PC-3 (cell line): ENCODE results near the gene HTRA2. TPM values are rescaled to one million over a fixed set of nuclear protein-coding genes. Genes with fewer than 3 reads are reported as not detected.

Experiments
- ATAC-seq: fragments of 200-7000 bp; cut with Tn5 transposase; 2 replicates; pipeline ENCODE4 v1.9.1; 2020; ENCODE audit warnings: mild to moderate bottlenecking, moderate library complexity
- BruUV-seq: library from RNA; stranded (reverse); fragments of 400-500 nt; replicated peaks from 2 replicates; lab custom pipeline; 2021; lab: Mats Ljungman, UMichigan
- CTCF ChIA-PET: fragments of 300-600 bp; sonication (Branson Sonifier 250); formaldehyde crosslinking; loops from one replicate; lab custom pipeline; 2022; ENCODE audit warnings: antibody characterized with exemption; lab: Charles Lee
- POLR2A ChIA-PET: fragments of 300-600 bp; sonication (Branson Sonifier 250); formaldehyde crosslinking; loops from one replicate; lab custom pipeline; 2022; ENCODE audit warnings: antibody characterized with exemption; ENCODE audit not compliant: unreplicated experiment; lab: Charles Lee
- DNase-seq: peaks from one replicate; pipeline ENCODE4 v3.0.0-alpha.2; 2015
- H2AFZ ChIP-seq: fragments of 300-600 bp; sonication (generic); 2 replicates; pipeline ENCODE4 v1.6.0; 2016; ENCODE audit warnings: antibody characterized with exemption, low read length
- H3F3A ChIP-seq: fragments of 300-600 bp; sonication (generic); one replicate; pipeline ENCODE4 v1.6.0; 2017; ENCODE audit warnings: antibody characterized with exemption, low read length, control low read depth, mild to moderate bottlenecking; ENCODE audit not compliant: unreplicated experiment
- H3K27ac ChIP-seq: fragments of 300-600 bp; sonication (generic); 2 replicates; pipeline ENCODE4 v1.5.1; 2016; ENCODE audit warnings: mild to moderate bottlenecking, low read length
- H3K27me3 ChIP-seq: fragments of 300-600 bp; sonication (generic); 2 replicates; pipeline ENCODE4 v1.6.1; 2016; ENCODE audit warnings: low read length, mixed read lengths
- H3K36me3 ChIP-seq: fragments of 300-600 bp; sonication (generic); 2 replicates; pipeline ENCODE4 v1.6.1; 2016; ENCODE audit warnings: low read depth, mixed run types, low read length, mixed read lengths
- H3K4me1 ChIP-seq: fragments of 300-600 bp; sonication (generic); 2 replicates; pipeline ENCODE4 v1.5.1; 2016; ENCODE audit warnings: low read length; ENCODE audit not compliant: insufficient read depth
- H3K4me2 ChIP-seq: fragments of 300-600 bp; sonication (generic); 2 replicates; pipeline ENCODE4 v1.6.0; 2016; ENCODE audit warnings: low read length
- H3K4me3 ChIP-seq: fragments of 300-600 bp; sonication (generic); 2 replicates; pipeline ENCODE4 v1.5.1; 2016; ENCODE audit warnings: mild to moderate bottlenecking, low read length, mixed read lengths
- H3K79me2 ChIP-seq: fragments of 300-600 bp; sonication (generic); 2 replicates; pipeline ENCODE4 v1.6.1; 2017; ENCODE audit warnings: low read length, mixed read lengths
- H3K9ac ChIP-seq: fragments of 300-600 bp; sonication (generic); 2 replicates; pipeline ENCODE4 v1.6.0; 2016; ENCODE audit warnings: mild to moderate bottlenecking, low read length
- H3K9me2 ChIP-seq: fragments of 300-600 bp; sonication (generic); replicated peaks from 2 replicates; pipeline ENCODE4 v1.6.1; 2016; ENCODE audit warnings: mixed run types, low read length, mixed read lengths
- H3K9me3 ChIP-seq: fragments of 300-600 bp; sonication (generic); 2 replicates; pipeline ENCODE4 v1.6.1; 2016; ENCODE audit warnings: low read length, mixed read lengths
- H4K20me1 ChIP-seq: fragments of 300-600 bp; sonication (generic); 2 replicates; pipeline ENCODE4 v1.6.1; 2016; ENCODE audit warnings: low read length, mixed read lengths
- CTCF ChIP-seq: fragments of 300-600 bp; sonication (generic); conservative IDR thresholded peaks from 2 replicates; pipeline ENCODE4 v1.5.1; 2017; ENCODE audit warnings: antibody characterized with exemption, low read depth, mild to moderate bottlenecking, low read length
- EZH2 ChIP-seq: fragments of 300-600 bp; sonication (generic); IDR thresholded peaks from one replicate; pipeline ENCODE4 v1.6.1; 2017; ENCODE audit warnings: antibody characterized with exemption, mild to moderate bottlenecking, low read length; ENCODE audit not compliant: unreplicated experiment
- EZH2phosphoT487 ChIP-seq: fragments of 300-600 bp; sonication (generic); IDR thresholded peaks from 2 replicates; pipeline ENCODE4 v1.6.1; 2018; ENCODE audit warnings: mild to moderate bottlenecking, antibody characterized with exemption, low read length, borderline replicate concordance
- intact Hi-C: fragments of 100-400 bp; cut with micrococcal nuclease; formaldehyde crosslinking; loops from 2 replicates; pipeline ENCODE4 v1.9.0; 2023
- total RNA-seq: library from RNA; depleted of rRNA; stranded (reverse); fragments of >200 nt; gene quantifications from 2 replicates; pipeline ENCODE4 v1.2.3, GENCODE V29; 2014

The HTRA2 gene
- total RNA-seq, 1 experiment from 2014 or later: 71.8 TPM

GRCh38 chr2:74556831-74557370 is 27.2 kb downstream of the HTRA2 start:
- Histone ChIP-seq H3K9me2 (no peaks in the 10 kb centered on the region), H4K20me1 (no peaks in the 10 kb centered on the region), H3K27ac (no peak overlapping the region), H2AFZ (no peak overlapping the region), H3K9ac (no peak overlapping the region), H3K79me2 (no peaks in the 10 kb centered on the region), H3K36me3 (no peaks in the 10 kb centered on the region), H3K27me3 (no peaks in the 10 kb centered on the region), H3K4me3 (no peak overlapping the region), H3K9me3 (no peaks in the 10 kb centered on the region), H3F3A (no peaks in the 10 kb centered on the region), H3K4me2 (no peak overlapping the region), H3K4me1 (peaks cover 9% of the 10 kb centered on the region)
- TF ChIP-seq EZH2: no peak
- no peak for TF ChIP-seq EZH2phosphoT487
- no peak for TF ChIP-seq CTCF
- no TSS peak for BruUV-seq
- POLR2A ChIA-PET: no interaction called here
- DNase-seq: no peak
- intact Hi-C loops: no loop called here
- no peak for ATAC-seq
- CTCF ChIA-PET: no interaction called here

- H3K27me3 ChIP-seq: no peaks in the 10 kb centered on the region
- no peak overlapping the region for H3K4me3 ChIP-seq
- peak; percentile 14 for DNase-seq
- H3K36me3 ChIP-seq: no peaks in the 10 kb centered on the region
- no peaks in the 10 kb centered on the region for H3K9me3 ChIP-seq
- ChIA-PET POLR2A (interaction anchor here (0.6 kb wide), 2 partner anchors 32 to 303 kb away, joined by 3 to 5 read pairs; no protein-coding TSS in a partner anchor), CTCF (no interaction called here)
- no peak overlapping the region for H3K4me2 ChIP-seq
- no TSS peak for BruUV-seq
- TF ChIP-seq EZH2 (no peak), EZH2phosphoT487 (no peak), CTCF (no peak)
- H3K9ac ChIP-seq: no peak overlapping the region
- H2AFZ ChIP-seq: no peak overlapping the region
- H3K4me1 ChIP-seq: peaks cover 9% of the 10 kb centered on the region
- no peaks in the 10 kb centered on the region for H3K9me2 ChIP-seq
- no peak overlapping the region for H3K27ac ChIP-seq
- peak; percentile 12; the same call in 1 of the 2 replicates for ATAC-seq
- H3K79me2 ChIP-seq: no peaks in the 10 kb centered on the region
- intact Hi-C loops: no loop called here
- no peaks in the 10 kb centered on the region for H4K20me1 ChIP-seq
- H3F3A ChIP-seq: no peaks in the 10 kb centered on the region
Measured at GRCh38 chr2:74558284-74559230, 28.8 kb downstream of the HTRA2 start.

GRCh38 chr2:74559912-74560311 is 30.2 kb downstream of the HTRA2 start:
- no peaks in the 10 kb centered on the region for H3K9me3 ChIP-seq
- intact Hi-C loops: no loop called here
- H3K4me3 ChIP-seq: no peak overlapping the region
- H3K4me2 ChIP-seq: no peak overlapping the region
- peaks cover 9% of the 10 kb centered on the region for H3K4me1 ChIP-seq
- no peaks in the 10 kb centered on the region for H3K79me2 ChIP-seq
- no peak overlapping the region for H3K9ac ChIP-seq
- ChIA-PET CTCF (no interaction called here), POLR2A (no interaction called here)
- no peaks in the 10 kb centered on the region for H3F3A ChIP-seq
- no peaks in the 10 kb centered on the region for H3K36me3 ChIP-seq
- H3K27me3 ChIP-seq: no peaks in the 10 kb centered on the region
- no peaks in the 10 kb centered on the region for H4K20me1 ChIP-seq
- ATAC-seq (no peak), DNase-seq (no peak)
- no TSS peak for BruUV-seq
- no peak overlapping the region for H2AFZ ChIP-seq
- H3K27ac ChIP-seq: no peak overlapping the region
- no peak for TF ChIP-seq EZH2
- TF ChIP-seq CTCF: no peak
- TF ChIP-seq EZH2phosphoT487: no peak
- H3K9me2 ChIP-seq: no peaks in the 10 kb centered on the region
